ENCODE data around the gene IQGAP3.
"Not testable (repeated sequence)": the region's sequence is repeated elsewhere in the genome, so short reads cannot be mapped to it uniquely, and the experiment has no call there.

IQGAP3 gene

GRCh38 chr1:156578055-156578454 lies 5.7 kb upstream of the IQGAP3 start:
- in situ Hi-C loops (cut with HindIII; ENCODE audit: low sequenced_read_pairs), result loop anchor here (5.0 kb wide), 1 partner anchor 39 kb away; the partner anchor contains the start of gene HAPLN2

- in situ Hi-C loops (cut with HindIII; ENCODE audit: low sequenced_read_pairs), result loop anchor here (5.0 kb wide), 1 partner anchor 40 kb away; the partner anchor contains the start of gene HAPLN2
These were observed 5.2 kb upstream of the IQGAP3 start for GRCh38 chr1:156577550-156577949.

GRCh38 chr1:156574039-156574633 lies 1.8 kb upstream of the IQGAP3 start:
- in situ Hi-C loops (cut with HindIII; ENCODE audit: low sequenced_read_pairs), result no loop called here

GRCh38 chr1:156572663-156573018 lies 276 bp upstream of the IQGAP3 start:
- in situ Hi-C loops (cut with HindIII; ENCODE audit: low sequenced_read_pairs), result no loop called here

GRCh38 chr1:156571261-156571852 lies 1.0 kb downstream of the IQGAP3 start:
- in situ Hi-C loops (cut with HindIII; ENCODE audit: low sequenced_read_pairs), result no loop called here

- in situ Hi-C loops (cut with HindIII; ENCODE audit: low sequenced_read_pairs), result no loop called here
These were observed 5.9 kb downstream of the IQGAP3 start for GRCh38 chr1:156566436-156566835.

GRCh38 chr1:156565519-156565918 lies 6.8 kb downstream of the IQGAP3 start:
- in situ Hi-C loops (cut with HindIII; ENCODE audit: low sequenced_read_pairs), result no loop called here

- in situ Hi-C loops (cut with HindIII; ENCODE audit: low sequenced_read_pairs), result no loop called here
These were observed 11.7 kb downstream of the IQGAP3 start for GRCh38 chr1:156560585-156561163.

- in situ Hi-C loops (cut with HindIII; ENCODE audit: low sequenced_read_pairs), result no loop called here
These were observed 12.5 kb downstream of the IQGAP3 start for GRCh38 chr1:156559797-156560385.

GRCh38 chr1:156559086-156559796 lies 13.1 kb downstream of the IQGAP3 start:
- in situ Hi-C loops (cut with HindIII; ENCODE audit: low sequenced_read_pairs), result no loop called here

GRCh38 chr1:156556354-156556753 lies 16.0 kb downstream of the IQGAP3 start:
- in situ Hi-C loops (cut with HindIII; ENCODE audit: low sequenced_read_pairs), result no loop called here

GRCh38 chr1:156555715-156556114 lies 16.6 kb downstream of the IQGAP3 start:
- in situ Hi-C loops (cut with HindIII; ENCODE audit: low sequenced_read_pairs), result no loop called here

GRCh38 chr1:156554971-156555370 lies 17.4 kb downstream of the IQGAP3 start:
- in situ Hi-C loops (cut with HindIII; ENCODE audit: low sequenced_read_pairs), result no loop called here

GRCh38 chr1:156553860-156554485 lies 18.4 kb downstream of the IQGAP3 start:
- in situ Hi-C loops (cut with HindIII; ENCODE audit: low sequenced_read_pairs), result no loop called here

- in situ Hi-C loops (cut with HindIII; ENCODE audit: low sequenced_read_pairs), result not testable (repeated sequence)
These were observed 19.4 kb downstream of the IQGAP3 start for GRCh38 chr1:156552937-156553336.

GRCh38 chr1:156552518-156552917 lies 19.8 kb downstream of the IQGAP3 start:
- in situ Hi-C loops (cut with HindIII; ENCODE audit: low sequenced_read_pairs), result no loop called here

- in situ Hi-C loops (cut with HindIII; ENCODE audit: low sequenced_read_pairs), result no loop called here
These were observed 20.5 kb downstream of the IQGAP3 start for GRCh38 chr1:156551869-156552268.

GRCh38 chr1:156551066-156551643 lies 21.2 kb downstream of the IQGAP3 start:
- in situ Hi-C loops (cut with HindIII; ENCODE audit: low sequenced_read_pairs), result no loop called here

- in situ Hi-C loops (cut with HindIII; ENCODE audit: low sequenced_read_pairs), result no loop called here
These were observed 22.0 kb downstream of the IQGAP3 start for GRCh38 chr1:156550346-156550745.

GRCh38 chr1:156549831-156550230 lies 22.5 kb downstream of the IQGAP3 start:
- in situ Hi-C loops (cut with HindIII; ENCODE audit: low sequenced_read_pairs), result no loop called here

GRCh38 chr1:156549390-156549789 lies 23.0 kb downstream of the IQGAP3 start:
- in situ Hi-C loops (cut with HindIII; ENCODE audit: low sequenced_read_pairs), result no loop called here
